Measurements from ENCODE around the gene DCT.

DCT gene

DNA sequence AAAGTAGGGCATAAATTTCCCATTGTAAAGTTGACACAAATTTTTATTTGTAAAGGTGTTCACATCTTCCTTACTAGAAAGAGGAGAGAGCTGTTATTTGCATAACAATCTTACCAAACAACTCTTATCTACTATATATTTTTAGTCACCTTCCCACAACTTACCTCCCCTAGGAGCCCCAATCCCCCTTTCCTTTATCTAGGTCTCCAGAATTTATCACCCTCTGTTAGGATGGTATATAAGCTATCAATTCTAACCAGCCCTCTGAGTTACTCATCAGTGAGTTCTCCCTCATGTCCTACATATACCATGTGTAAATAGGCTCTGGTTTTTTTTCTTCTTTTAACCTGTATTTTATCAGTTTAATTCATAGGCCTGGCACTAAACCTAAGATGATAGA is 62.2 kb downstream of the DCT start:
- H3K4me1 ChIP-seq (ENCODE audit: control insufficient read depth, insufficient read depth, low read length) = peaks cover 8% of the 10 kb centered on the region; the same call in 1 of the 2 replicates
- no peaks in the 10 kb centered on the region for H3K27me3 ChIP-seq (ENCODE audit: control insufficient read depth, insufficient read depth, low read length)
- H3K4me3 ChIP-seq (ENCODE audit: low read depth, low read length) = no peak overlapping the region
- H3K9me3 ChIP-seq (ENCODE audit: control insufficient read depth, insufficient read depth, low read length) = peaks cover 5% of the 10 kb centered on the region; the same call in 1 of the 2 replicates
- no peak overlapping the region for H3K27ac ChIP-seq (ENCODE audit: low read depth, low read length)
- no peaks in the 10 kb centered on the region for H3K36me3 ChIP-seq (ENCODE audit: control insufficient read depth, insufficient read depth, low read length)
- no peak overlapping the region for H3K9ac ChIP-seq (ENCODE audit: low read depth, low read length)

DNA sequence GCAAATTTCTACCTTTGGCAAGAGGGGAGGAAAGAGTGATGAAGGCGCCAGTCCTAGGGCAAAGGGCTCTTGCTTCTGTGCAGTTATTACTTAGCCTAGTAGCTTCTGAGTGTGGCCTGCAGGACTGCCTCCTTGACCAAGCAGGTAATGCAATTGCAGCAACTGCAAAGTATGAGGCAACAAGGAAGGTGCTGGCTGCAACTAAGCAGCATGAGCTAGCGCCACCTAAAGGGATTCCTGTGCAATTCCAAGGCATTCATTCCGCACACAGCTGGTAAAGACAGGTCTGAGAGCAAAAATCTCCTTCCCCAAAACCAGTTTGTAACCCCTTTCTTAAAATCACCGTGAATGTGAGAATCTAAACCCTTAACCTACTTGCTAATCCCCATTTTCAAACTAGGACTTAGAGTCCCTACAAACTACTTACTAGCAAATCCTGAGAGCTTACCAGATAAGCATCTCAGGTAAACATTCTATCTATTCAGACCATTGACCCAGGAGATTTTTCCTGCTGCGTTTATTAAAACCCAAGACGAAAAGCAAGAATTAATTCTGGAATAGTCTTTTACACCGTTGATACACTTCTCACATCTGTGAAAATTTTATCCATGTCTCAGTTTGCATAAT is 62.9 kb downstream of the DCT start:
- H3K36me3 ChIP-seq (ENCODE audit: control insufficient read depth, insufficient read depth, low read length) = no peaks in the 10 kb centered on the region
- H3K9ac ChIP-seq (ENCODE audit: low read depth, low read length) = no peak overlapping the region
- H3K9me3 ChIP-seq (ENCODE audit: control insufficient read depth, insufficient read depth, low read length) = peaks cover 4% of the 10 kb centered on the region; the same call in 1 of the 2 replicates
- H3K4me1 ChIP-seq (ENCODE audit: control insufficient read depth, insufficient read depth, low read length) = peaks cover 8% of the 10 kb centered on the region; the same call in 1 of the 2 replicates
- H3K27me3 ChIP-seq (ENCODE audit: control insufficient read depth, insufficient read depth, low read length) = no peaks in the 10 kb centered on the region
- H3K27ac ChIP-seq (ENCODE audit: low read depth, low read length) = no peak overlapping the region
- H3K4me3 ChIP-seq (ENCODE audit: low read depth, low read length) = no peak overlapping the region

DNA sequence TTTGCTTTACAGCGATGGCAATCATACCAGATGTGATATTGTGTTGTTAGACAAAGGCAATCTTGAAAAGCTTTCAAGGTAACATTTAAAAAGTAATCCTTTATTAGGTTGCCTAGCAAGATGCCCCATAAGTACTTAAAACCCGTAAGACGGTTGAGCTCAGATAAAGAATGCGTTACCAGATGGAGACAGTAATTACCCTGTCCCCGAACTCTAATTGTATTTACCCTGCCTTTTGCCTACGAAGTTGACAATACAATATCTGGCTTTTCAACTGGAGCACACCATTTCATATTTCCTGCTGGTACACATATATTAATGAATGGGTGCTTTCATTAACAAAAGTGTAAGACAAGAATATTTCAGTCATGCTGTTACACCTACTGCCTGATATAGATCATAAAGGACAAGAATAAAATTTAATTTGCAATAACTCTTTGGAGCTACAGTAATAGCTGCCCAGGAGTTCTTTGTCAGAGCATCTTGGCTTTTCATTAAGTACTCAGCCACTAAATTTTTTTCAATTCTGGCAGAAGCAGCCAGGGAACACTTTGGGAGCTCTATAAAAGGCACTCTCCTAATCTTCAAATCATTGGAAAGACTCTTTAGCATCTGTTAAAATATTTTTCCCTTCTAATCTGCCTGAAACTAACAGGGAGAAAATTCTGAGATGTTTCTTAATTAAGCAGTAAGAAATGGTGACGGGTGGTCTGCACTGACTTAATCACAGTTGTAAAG is 63.8 kb downstream of the DCT start:
- Histone ChIP-seq H3K4me3 (ENCODE audit: low read depth, low read length) (no peak overlapping the region), H3K4me1 (ENCODE audit: control insufficient read depth, insufficient read depth, low read length) (peaks cover 8% of the 10 kb centered on the region; the same call in 1 of the 2 replicates), H3K27ac (ENCODE audit: low read depth, low read length) (no peak overlapping the region), H3K36me3 (ENCODE audit: control insufficient read depth, insufficient read depth, low read length) (no peaks in the 10 kb centered on the region), H3K27me3 (ENCODE audit: control insufficient read depth, insufficient read depth, low read length) (no peaks in the 10 kb centered on the region), H3K9me3 (ENCODE audit: control insufficient read depth, insufficient read depth, low read length) (no peaks in the 10 kb centered on the region), H3K9ac (ENCODE audit: low read depth, low read length) (no peak overlapping the region)

DNA sequence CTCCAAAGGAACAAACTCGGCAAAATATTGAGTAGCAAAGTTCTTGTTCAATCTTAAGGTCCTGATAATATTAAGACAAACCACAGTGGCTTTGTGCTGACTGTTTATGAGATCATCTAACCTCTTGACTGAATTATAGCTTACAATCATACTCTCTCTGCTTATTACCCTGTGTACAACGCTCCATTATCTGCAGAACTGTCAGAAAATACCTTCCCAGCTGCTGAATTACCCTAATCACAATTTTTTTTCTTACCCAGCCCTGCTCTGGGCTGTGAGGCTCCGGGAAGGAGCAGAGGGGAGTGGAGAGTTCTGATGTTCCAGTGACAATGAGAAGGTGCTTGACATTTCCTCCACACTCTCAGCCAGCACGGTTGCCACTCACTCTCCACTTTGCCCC is 64.8 kb downstream of the DCT start:
- no peaks in the 10 kb centered on the region for H3K27me3 ChIP-seq (ENCODE audit: control insufficient read depth, insufficient read depth, low read length)
- no peaks in the 10 kb centered on the region for H3K36me3 ChIP-seq (ENCODE audit: control insufficient read depth, insufficient read depth, low read length)
- no peaks in the 10 kb centered on the region for H3K9me3 ChIP-seq (ENCODE audit: control insufficient read depth, insufficient read depth, low read length)
- no peak overlapping the region for H3K9ac ChIP-seq (ENCODE audit: low read depth, low read length)
- no peak overlapping the region for H3K27ac ChIP-seq (ENCODE audit: low read depth, low read length)
- H3K4me1 ChIP-seq (ENCODE audit: control insufficient read depth, insufficient read depth, low read length) = 0 out of 2 replicates have a peak, but pooled peaks cover under 1% of the 10 kb centered on the region
- H3K4me3 ChIP-seq (ENCODE audit: low read depth, low read length) = no peak overlapping the region

DNA sequence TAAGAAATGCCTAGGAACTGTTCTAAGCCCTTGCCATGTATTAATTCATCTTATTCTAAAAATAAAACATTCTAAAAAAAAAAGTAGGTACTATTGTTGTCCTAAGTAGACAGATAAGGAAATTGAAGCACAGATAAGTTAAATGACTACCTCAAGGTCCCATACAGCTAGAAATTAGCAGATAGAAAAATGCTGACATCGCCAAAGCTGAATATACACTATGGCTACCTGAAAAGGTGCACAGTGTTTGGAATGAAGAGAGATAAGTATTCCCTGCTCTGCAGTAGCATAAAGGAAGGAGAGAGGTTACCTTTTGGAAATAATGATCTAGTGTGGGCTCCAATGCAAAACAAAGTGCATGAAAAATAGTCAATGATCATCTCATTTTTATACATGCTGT is 65.3 kb downstream of the DCT start:
- H3K27me3 ChIP-seq (ENCODE audit: control insufficient read depth, insufficient read depth, low read length) = no peaks in the 10 kb centered on the region
- no peak overlapping the region for H3K27ac ChIP-seq (ENCODE audit: low read depth, low read length)
- no peaks in the 10 kb centered on the region for H3K4me1 ChIP-seq (ENCODE audit: control insufficient read depth, insufficient read depth, low read length)
- no peaks in the 10 kb centered on the region for H3K36me3 ChIP-seq (ENCODE audit: control insufficient read depth, insufficient read depth, low read length)
- H3K4me3 ChIP-seq (ENCODE audit: low read depth, low read length) = no peak overlapping the region
- no peaks in the 10 kb centered on the region for H3K9me3 ChIP-seq (ENCODE audit: control insufficient read depth, insufficient read depth, low read length)
- no peak overlapping the region for H3K9ac ChIP-seq (ENCODE audit: low read depth, low read length)

DNA sequence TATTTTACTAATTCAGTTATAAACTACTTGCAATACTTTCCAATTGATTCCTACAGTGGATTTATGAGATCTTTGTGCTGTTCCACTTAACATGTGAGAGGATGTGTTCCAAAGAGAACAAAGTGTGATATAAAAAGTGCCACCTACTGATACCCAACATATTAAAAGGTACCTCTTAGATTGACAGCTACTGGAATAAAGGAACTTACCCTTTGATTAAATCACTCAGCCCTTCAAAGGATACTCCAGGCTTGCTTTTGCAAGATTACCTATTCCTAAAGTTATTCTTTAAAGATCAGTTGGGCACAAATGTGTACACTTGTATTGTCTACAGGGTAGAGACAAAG is 65.9 kb downstream of the DCT start:
- H3K9ac ChIP-seq (ENCODE audit: low read depth, low read length) = no peak overlapping the region
- no peaks in the 10 kb centered on the region for H3K4me1 ChIP-seq (ENCODE audit: control insufficient read depth, insufficient read depth, low read length)
- no peaks in the 10 kb centered on the region for H3K27me3 ChIP-seq (ENCODE audit: control insufficient read depth, insufficient read depth, low read length)
- H3K27ac ChIP-seq (ENCODE audit: low read depth, low read length) = no peak overlapping the region
- no peaks in the 10 kb centered on the region for H3K9me3 ChIP-seq (ENCODE audit: control insufficient read depth, insufficient read depth, low read length)
- no peak overlapping the region for H3K4me3 ChIP-seq (ENCODE audit: low read depth, low read length)
- H3K36me3 ChIP-seq (ENCODE audit: control insufficient read depth, insufficient read depth, low read length) = no peaks in the 10 kb centered on the region

DNA sequence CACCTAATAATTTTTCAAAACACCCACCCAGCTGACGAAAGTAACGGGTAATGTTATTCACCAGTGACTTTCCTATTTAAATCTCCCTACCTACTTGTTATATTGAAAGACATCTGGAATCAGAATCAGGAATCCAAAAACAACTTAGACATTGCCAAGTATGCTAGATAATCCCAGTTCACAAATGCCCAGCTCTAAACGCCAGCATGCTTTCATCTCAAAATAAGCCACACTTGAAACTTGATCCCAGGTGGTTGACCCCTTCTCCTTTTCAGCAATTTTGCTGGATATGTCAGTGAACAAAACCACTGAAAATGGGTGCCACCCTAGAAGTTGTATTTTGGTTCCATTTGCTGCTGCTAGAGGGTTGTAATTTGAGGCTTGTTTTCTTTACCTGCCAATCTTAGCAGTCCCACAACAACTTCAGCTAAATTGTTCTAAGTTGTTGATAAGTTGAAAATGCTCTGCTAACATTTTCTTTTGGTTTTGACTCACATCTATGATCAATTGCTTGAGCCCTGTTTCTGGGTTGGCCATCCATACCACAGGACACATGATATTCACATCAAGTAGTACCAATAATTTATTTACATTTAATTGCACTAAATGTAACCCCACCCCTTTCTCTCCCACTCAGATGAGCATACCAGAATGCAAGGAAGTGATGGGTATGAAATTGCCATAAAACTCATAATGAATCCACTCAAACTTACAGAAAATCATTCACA is 66.4 kb downstream of the DCT start:
- H3K4me3 ChIP-seq (ENCODE audit: low read depth, low read length) = no peak overlapping the region

DNA sequence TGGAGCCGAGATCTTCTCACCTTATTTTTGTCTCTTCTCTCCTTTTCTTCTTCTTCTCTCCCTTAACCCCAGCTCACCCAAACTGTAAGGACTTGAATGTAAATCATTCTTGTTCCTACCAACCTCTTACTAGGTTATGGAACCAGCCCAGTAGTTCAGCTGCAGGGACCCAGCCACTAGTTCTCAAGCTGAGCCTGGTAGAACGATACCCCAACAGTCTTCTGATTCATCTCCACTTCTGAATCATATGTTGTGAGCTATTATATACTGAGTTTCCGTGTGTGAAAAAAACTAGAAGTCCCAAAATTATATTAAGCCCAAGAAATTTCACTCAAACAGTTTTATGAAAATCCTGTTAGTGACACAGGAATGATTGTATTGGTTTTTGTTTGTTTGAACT is 67.7 kb downstream of the DCT start:
- no peaks in the 10 kb centered on the region for H3K36me3 ChIP-seq (ENCODE audit: control insufficient read depth, insufficient read depth, low read length)
- no peaks in the 10 kb centered on the region for H3K4me1 ChIP-seq (ENCODE audit: control insufficient read depth, insufficient read depth, low read length)
- H3K9ac ChIP-seq (ENCODE audit: low read depth, low read length) = no peak overlapping the region
- H3K4me3 ChIP-seq (ENCODE audit: low read depth, low read length) = no peak overlapping the region
- H3K27ac ChIP-seq (ENCODE audit: low read depth, low read length) = no peak overlapping the region
- H3K27me3 ChIP-seq (ENCODE audit: control insufficient read depth, insufficient read depth, low read length) = no peaks in the 10 kb centered on the region
- H3K9me3 ChIP-seq (ENCODE audit: control insufficient read depth, insufficient read depth, low read length) = no peaks in the 10 kb centered on the region

More for the DNA sequence above, 66.4 kb downstream of the DCT start:
- H3K9ac ChIP-seq (ENCODE audit: low read depth, low read length) = no peak overlapping the region
- no peaks in the 10 kb centered on the region for H3K9me3 ChIP-seq (ENCODE audit: control insufficient read depth, insufficient read depth, low read length)
- H3K27ac ChIP-seq (ENCODE audit: low read depth, low read length) = no peak overlapping the region
- no peaks in the 10 kb centered on the region for H3K4me1 ChIP-seq (ENCODE audit: control insufficient read depth, insufficient read depth, low read length)
- no peaks in the 10 kb centered on the region for H3K36me3 ChIP-seq (ENCODE audit: control insufficient read depth, insufficient read depth, low read length)
- no peaks in the 10 kb centered on the region for H3K27me3 ChIP-seq (ENCODE audit: control insufficient read depth, insufficient read depth, low read length)

DNA sequence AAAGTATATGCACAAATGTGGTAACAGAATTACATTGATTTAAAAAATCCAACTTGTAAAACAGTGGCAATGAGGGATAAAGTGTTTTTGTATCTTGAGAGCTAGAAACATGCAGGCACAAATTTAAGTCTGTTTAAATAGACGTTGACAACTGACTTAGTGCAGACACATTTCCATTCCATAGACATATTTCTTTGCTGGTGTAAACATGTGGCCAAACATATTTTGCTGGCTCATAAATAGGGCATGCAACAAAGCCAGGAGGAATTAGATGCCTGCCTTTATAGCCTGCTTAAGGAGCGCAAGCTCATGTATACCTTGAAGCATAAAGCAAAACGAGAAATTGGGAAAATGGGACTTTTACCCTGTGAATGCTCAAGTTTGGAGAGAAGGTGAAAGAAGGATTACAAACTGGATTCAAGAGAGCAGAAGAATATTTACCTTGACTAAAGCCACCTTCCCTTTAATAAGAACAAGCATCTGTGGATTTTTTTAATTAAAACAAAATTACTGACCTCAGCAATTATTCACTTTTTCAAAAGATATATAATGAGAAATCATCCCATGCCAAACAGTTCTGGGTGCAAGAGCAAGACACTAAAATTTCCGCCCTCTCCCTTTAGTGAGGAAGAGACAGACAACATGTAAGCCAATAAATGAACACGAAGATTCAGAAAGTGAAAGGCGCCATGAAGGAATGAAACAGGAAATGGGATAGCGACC is 71.0 kb downstream of the DCT start:
- H3K4me1 ChIP-seq (ENCODE audit: control insufficient read depth, insufficient read depth, low read length) = no peaks in the 10 kb centered on the region
- H3K9me3 ChIP-seq (ENCODE audit: control insufficient read depth, insufficient read depth, low read length) = no peaks in the 10 kb centered on the region
- no peaks in the 10 kb centered on the region for H3K36me3 ChIP-seq (ENCODE audit: control insufficient read depth, insufficient read depth, low read length)
- H3K27me3 ChIP-seq (ENCODE audit: control insufficient read depth, insufficient read depth, low read length) = no peaks in the 10 kb centered on the region
- no peak overlapping the region for H3K4me3 ChIP-seq (ENCODE audit: low read depth, low read length)
- H3K9ac ChIP-seq (ENCODE audit: low read depth, low read length) = no peak overlapping the region
- H3K27ac ChIP-seq (ENCODE audit: low read depth, low read length) = no peak overlapping the region

DNA sequence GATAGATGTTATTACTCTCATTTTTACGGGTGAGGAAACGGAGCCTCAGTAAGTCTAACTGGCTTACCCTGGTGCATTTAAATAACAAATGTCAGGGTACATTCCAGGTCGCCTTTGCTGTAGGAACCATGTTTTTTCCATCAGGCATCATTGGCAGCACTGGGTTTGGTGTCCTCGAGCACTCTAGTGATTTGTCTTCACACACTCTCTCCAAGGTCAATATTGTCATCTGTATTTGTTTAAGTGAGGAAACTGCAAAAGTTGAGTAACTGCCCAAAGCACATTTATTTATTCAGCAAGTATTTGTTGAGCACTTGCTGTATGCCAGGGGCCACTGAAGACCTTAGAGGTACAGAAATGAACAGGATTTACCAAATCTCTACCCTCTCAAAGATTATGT is 78.6 kb downstream of the DCT start:
- Histone ChIP-seq H3K27ac (ENCODE audit: low read depth, low read length) (no peak overlapping the region), H3K4me1 (ENCODE audit: control insufficient read depth, insufficient read depth, low read length) (0 out of 2 replicates have a peak, but pooled peaks cover 3% of the 10 kb centered on the region), H3K27me3 (ENCODE audit: control insufficient read depth, insufficient read depth, low read length) (no peaks in the 10 kb centered on the region), H3K4me3 (ENCODE audit: low read depth, low read length) (no peak overlapping the region), H3K9me3 (ENCODE audit: control insufficient read depth, insufficient read depth, low read length) (no peaks in the 10 kb centered on the region), H3K9ac (ENCODE audit: low read depth, low read length) (no peak overlapping the region), H3K36me3 (ENCODE audit: control insufficient read depth, insufficient read depth, low read length) (no peaks in the 10 kb centered on the region)

All from HUES48 (cell line).